GM06990 (cell line): ENCODE results near the gene PTPRN2.

ENCODE experiments used
- DNase-seq: peaks from one replicate; pipeline ENCODE4 v3.0.0-alpha.2; 2011; ENCODE audit not compliant: insufficient read length; ENCODE audit errors: extremely low read depth
- H3K27me3 ChIP-seq: replicated peaks from 2 replicates; pipeline ENCODE4 v1.6.0; 2011; ENCODE audit warnings: low read length; ENCODE audit not compliant: control insufficient read depth, insufficient read depth
- H3K36me3 ChIP-seq: 2 replicates; pipeline ENCODE4 v1.5.1; 2011; ENCODE audit warnings: low read length; ENCODE audit not compliant: control insufficient read depth, insufficient read depth
- H3K4me3 ChIP-seq: replicated peaks from 2 replicates; pipeline ENCODE4 v1.5.1; 2011; ENCODE audit warnings: low read depth, mild to moderate bottlenecking, control low read depth, low read length
- CTCF ChIP-seq: IDR thresholded peaks from 2 replicates; pipeline ENCODE4 v1.5.1; 2011; ENCODE audit warnings: low read length, control low read depth, mild to moderate bottlenecking, inconsistent platforms; ENCODE audit not compliant: insufficient read depth, poor library complexity, severe bottlenecking

Gene PTPRN2

GRCh38 chr7:158101821-158102450, 485.7 kb downstream of the PTPRN2 start:
- no peaks in the 10 kb centered on the region for H3K36me3 ChIP-seq
- H3K27me3 ChIP-seq = no peaks in the 10 kb centered on the region
- H3K4me3 ChIP-seq = no peak overlapping the region
- no peak for DNase-seq
- TF ChIP-seq CTCF = no peak

- Histone ChIP-seq H3K4me3 (no peak overlapping the region), H3K36me3 (no peaks in the 10 kb centered on the region)
- no peak for TF ChIP-seq CTCF
These were observed 489.2 kb downstream of the PTPRN2 start for GRCh38 chr7:158098125-158099030.

GRCh38 chr7:158097453-158098124, 490.0 kb downstream of the PTPRN2 start:
- H3K36me3 ChIP-seq = no peaks in the 10 kb centered on the region
- no peaks in the 10 kb centered on the region for H3K27me3 ChIP-seq
- no peak overlapping the region for H3K4me3 ChIP-seq
- DNase-seq = no peak
- TF ChIP-seq CTCF = no peak

More at GRCh38 chr7:158098125-158099030, 489.2 kb downstream of the PTPRN2 start:
- no peak for DNase-seq
- H3K27me3 ChIP-seq = no peaks in the 10 kb centered on the region

- TF ChIP-seq CTCF = no peak
- Histone ChIP-seq H3K36me3 (no peaks in the 10 kb centered on the region), H3K4me3 (no peak overlapping the region), H3K27me3 (no peaks in the 10 kb centered on the region)
- no peak for DNase-seq
These were observed 490.5 kb downstream of the PTPRN2 start for GRCh38 chr7:158097106-158097452.

- Histone ChIP-seq H3K27me3 (no peaks in the 10 kb centered on the region), H3K4me3 (no peak overlapping the region), H3K36me3 (no peaks in the 10 kb centered on the region)
- no peak for TF ChIP-seq CTCF
- no peak for DNase-seq
These were observed 491.0 kb downstream of the PTPRN2 start for GRCh38 chr7:158096582-158096981.
